ENCODE data around the gene STIM1.

STIM1 gene

DNA sequence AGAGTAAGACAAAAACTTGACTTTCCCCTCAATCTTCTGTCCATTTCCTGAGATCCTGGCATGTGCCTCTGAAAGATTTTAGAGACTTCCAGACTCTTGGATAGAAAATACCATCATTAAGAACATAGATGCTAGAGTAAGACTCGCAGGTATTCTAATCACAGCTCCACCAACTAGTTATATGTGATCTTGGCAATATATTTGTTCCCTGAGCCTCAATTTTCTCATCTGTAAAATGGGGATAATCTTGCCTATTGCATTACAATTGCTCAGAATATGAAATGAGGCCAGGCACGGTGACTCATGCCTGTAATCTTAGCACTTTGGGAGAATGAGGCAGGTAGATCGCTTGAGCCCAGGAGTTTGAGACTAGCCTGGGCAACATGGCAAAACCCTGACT, 25.4 kb upstream of the STIM1 start:
- in situ Hi-C loops (cut with HindIII; ENCODE audit: low sequenced_read_pairs) = loop anchor here (5.0 kb wide), 1 partner anchor 72 kb away; no protein-coding TSS in a partner anchor

DNA sequence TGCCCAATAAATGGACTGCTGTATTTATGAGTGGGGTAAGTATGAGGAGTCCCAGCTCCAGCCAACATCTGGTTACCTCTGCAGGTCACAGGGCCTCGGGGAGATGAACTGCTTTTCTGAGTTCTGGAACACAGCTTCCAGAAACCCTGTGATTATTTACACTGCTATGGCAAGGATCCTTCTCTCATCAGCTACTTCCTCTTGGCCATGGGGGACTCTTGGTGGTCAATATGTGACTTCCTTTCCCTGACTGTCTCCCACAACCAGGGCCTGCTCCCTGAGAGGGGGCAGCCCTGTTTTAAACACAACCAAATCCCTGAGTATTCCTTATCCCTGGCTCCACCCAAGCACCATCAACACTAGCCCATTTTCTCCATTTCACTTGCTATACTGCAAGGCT, 24.7 kb upstream of the STIM1 start:
- in situ Hi-C loops (cut with HindIII; ENCODE audit: low sequenced_read_pairs) = loop anchor here (5.0 kb wide), 1 partner anchor 72 kb away; no protein-coding TSS in a partner anchor

DNA sequence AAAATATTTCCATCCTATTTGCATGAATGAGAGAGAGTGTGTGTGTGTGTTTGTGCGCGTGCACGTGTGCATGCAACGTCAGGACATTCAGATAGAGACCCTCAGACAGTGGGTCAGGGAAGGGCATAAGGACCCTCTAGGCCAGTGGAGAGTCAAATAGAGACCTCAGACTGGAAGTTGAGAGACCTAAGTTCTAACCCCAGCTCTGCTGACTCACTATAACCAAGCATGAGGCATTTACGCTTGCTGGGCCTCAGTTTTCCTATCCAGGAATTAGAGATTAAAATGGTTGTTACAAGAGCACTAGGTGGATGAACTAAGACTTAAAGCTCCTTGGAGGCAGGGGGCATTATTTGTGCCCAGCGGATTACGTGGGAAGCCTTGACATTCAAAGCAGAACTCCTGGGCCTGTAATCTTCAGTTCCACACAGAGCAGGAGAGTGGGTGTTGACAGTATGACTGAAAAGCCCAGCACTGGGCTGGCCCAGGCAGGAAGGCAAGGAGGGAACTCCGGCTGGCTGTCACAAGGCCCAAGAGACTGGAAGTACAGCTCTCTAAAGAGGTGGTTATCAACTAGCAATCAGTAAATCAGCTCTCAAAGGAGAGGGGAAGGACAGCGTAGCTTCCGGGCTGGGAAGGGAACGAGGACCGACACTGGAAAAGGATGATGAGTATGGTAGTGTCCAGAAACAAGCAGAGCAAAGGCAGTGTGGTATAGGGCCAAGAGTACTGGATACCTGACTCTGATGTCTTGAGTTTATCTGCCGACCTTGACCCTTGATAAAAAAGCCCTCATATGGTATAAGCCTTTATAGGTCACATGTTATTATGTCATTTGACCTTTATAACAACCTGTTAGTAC, 23.9 kb upstream of the STIM1 start:
- in situ Hi-C loops (cut with HindIII; ENCODE audit: low sequenced_read_pairs) = loop anchor here (5.0 kb wide), 1 partner anchor 71 kb away; no protein-coding TSS in a partner anchor

DNA sequence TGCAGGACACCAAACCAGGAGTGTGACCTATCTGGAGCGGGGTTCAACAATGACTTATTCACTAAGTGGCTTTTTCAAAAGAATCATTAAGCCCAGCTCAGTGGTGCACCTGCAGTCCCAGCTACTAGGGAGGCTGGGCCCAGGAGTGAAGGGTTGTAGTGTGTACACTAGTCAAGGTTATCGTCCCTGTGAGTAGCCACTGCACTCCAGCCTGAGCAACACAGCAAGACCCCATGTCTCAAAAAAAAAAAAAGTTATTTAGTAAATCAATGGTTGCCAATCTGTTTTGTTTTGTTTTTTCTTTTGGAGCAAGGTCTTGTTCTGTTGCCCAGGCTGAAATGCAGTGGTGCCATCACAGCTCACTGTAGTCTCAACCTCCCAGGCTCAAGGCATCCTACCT, 22.6 kb upstream of the STIM1 start:
- in situ Hi-C loops (cut with HindIII; ENCODE audit: low sequenced_read_pairs) = loop anchor here (5.0 kb wide), 1 partner anchor 69 kb away; no protein-coding TSS in a partner anchor

DNA sequence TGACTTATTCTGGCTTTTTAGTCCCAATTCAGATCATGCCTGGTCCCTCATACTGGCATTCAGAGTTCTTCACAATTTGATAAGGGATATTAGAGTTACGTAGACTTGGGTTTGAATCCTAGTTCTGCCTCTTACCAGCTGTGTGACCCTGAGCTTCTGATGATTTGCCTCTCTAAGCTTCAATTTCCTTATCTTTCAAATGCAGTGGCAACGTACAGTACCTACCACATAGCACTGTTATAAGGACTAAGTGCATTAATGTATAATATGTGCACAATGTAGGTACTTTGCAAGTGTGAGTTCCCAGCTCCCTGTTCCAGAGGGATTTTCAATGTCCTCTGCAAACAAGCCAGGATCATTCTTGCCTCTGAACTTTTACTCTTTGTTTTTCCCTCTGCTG, 22.0 kb upstream of the STIM1 start:
- in situ Hi-C loops (cut with HindIII; ENCODE audit: low sequenced_read_pairs) = loop anchor here (5.0 kb wide), 1 partner anchor 69 kb away; no protein-coding TSS in a partner anchor

DNA sequence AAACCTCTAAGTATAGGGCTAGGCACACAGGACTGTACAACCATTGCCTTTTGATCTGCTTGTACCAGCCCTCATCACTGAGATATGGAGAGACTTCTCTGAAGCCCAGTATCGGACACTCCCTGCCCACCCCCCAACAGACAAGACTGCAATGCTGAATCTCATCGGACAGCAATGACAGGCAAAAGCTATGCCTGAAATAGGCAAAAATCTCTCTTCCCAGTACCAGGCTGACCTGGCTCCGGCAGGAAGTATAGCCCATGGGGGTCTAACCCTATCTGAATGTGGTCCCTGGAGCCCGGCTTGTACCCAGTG, 21.2 kb upstream of the STIM1 start:
- in situ Hi-C loops (cut with HindIII; ENCODE audit: low sequenced_read_pairs) = loop anchor here (5.0 kb wide), 1 partner anchor 68 kb away; no protein-coding TSS in a partner anchor

DNA sequence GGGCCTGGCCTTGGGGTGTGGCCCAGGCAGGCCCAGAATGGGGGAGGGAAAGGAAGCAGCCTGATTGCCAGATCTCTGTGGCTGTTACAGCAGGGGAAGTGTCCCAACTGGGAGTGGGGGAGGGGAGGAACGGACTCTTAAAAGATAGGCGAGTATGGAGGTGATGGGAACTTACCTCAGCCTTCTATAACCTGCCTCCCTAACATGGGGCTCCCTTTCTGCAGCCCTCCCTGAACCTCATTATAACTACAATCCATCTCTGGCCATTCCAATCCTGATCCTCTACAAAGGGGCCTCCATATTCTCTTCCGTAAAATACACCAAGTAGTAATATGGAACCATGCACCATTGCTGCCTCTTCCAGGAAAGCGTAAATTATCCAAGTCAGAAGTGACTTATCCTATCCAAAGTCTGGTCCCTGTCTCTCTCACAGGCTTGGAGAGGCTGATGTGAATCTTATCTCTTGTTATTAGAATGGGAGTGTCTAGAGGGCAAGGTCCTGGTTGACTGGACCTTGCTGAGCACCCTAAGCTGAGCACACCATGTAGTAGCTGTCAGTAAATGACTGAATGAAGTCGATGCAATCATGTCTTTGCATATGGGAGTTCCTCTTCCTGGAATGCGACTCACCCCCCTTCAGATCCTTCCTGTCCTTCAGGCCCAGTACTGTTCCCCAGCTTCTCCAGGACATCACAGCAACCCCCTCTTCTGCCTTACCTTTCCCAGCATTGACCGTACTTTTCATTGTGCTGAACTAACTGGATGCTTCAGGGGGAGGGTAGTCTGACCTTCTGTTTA, 20.6 kb upstream of the STIM1 start:
- in situ Hi-C loops (cut with HindIII; ENCODE audit: low sequenced_read_pairs) = loop anchor here (5.0 kb wide), 1 partner anchor 67 kb away; no protein-coding TSS in a partner anchor

DNA sequence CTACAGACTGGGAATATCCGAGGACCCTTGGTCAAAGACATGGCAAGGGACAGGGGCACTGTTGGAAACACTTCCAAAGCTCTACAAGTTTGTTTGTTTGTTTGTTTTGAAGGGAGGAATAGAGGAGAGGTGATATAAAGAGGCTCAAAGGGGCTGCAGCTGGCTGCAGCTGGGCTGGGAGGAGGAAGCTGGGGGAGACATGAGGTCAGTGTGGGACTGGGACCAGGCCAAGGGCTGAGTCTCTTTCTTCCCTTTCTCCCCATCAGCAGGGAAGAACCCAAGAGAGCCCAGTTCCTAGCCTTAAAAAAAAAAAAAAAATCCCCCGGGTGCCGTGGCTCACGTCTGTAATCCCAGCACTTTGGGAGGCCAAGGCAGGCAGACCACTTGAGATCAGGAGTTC, 19.7 kb upstream of the STIM1 start:
- in situ Hi-C loops (cut with HindIII; ENCODE audit: low sequenced_read_pairs) = no loop called here

DNA sequence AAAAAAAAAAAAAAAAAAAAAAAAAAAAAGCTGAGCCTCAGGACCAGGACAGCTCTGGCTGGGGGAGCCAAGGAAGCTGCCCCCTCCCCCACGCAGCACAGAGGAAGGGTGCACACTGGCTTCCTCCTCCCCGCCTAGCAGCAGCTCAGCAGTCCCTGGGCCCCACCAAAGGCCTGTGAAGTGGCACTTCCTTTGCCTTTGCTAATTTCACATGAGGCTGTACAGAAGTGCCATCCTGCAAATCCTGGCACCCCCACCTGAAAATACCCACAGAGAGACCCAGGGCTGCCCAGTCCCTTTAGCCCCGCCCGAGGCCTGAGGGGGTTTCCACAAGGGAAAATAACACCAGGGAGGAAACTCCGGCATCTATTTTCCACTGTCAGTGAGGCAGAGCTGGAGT, 18.6 kb upstream of the STIM1 start:
- in situ Hi-C loops (cut with HindIII; ENCODE audit: low sequenced_read_pairs) = no loop called here

DNA sequence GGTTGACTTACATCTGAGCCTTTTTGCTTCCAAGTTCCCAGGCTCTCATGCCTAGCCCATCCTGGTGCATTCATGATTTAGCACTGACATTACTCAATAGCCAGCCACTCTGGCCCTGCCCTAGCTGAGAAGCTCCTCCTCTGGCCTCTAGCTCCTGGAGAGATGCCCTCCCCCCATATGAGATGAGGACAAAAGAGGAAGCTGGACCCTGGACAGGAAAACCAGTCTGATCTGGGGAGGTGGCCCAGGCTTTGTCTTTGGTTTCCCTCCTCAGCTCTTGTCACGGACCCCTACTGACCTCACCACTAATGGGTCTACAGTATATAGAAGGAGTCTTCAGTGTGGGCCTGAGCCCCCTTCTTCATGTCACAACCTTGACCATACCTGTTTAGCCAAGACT, 17.7 kb upstream of the STIM1 start:
- in situ Hi-C loops (cut with HindIII; ENCODE audit: low sequenced_read_pairs) = no loop called here

DNA sequence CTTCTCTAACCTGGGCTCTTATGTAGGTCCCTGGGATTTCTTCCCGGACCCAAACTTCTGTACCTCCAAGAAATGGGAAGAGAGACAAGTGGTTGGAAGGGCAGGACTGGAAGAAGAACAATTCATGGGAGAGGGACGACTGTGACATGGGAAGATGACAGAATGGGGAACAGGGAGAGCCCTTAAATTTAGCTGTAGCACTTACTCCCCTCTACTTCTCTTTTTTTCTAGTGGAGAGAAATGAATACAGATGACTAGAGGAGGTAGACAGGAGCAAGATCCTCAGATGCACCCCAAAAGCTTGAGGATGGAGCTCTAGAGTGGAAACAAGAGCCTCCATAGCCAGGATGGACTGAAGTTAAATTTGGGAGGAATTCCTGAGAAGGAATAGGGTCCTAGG, 17.0 kb upstream of the STIM1 start:
- in situ Hi-C loops (cut with HindIII; ENCODE audit: low sequenced_read_pairs) = no loop called here

DNA sequence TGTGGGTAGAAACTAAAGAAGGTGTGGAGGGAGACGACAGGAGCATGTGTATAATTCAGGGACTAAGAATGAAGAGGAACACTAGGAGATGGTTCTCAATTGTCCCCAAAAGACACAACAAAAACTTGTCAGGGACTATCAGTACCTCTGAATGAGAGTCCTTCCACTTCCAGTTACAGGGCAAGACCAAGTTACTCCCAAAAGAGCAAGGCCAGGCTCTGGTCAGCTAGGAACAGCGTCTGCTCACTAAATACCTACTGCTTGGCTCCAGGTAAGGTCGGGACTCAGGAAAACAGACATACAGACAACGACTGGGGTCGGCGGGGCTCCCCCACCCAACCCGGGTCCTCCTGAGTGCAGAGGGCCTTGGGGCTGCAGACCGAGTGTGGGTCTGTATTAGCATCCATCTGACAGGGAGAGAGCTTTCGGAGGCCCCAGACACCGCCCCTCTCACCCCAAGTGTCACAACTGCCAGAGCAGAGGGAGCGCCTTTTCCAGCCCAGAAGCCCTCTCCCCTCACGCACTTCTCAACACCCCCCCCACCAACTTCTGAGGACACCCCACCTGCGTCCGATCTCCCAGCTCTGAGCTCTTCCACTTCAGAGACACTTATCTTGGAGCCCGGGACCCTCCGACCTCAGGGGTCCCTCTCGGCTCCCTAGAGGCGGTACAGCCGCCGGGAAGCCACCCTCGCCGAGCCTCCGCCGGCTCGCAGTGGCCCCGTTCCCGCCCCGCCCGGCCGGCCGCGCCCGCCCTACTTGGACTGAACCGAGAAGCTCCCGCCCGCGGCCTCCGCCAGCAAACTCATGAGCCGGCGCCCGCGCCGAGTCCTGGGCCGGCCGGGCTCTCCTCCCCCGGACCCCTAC, 15.2 kb upstream of the STIM1 start:
- in situ Hi-C loops (cut with HindIII; ENCODE audit: low sequenced_read_pairs) = no loop called here

DNA sequence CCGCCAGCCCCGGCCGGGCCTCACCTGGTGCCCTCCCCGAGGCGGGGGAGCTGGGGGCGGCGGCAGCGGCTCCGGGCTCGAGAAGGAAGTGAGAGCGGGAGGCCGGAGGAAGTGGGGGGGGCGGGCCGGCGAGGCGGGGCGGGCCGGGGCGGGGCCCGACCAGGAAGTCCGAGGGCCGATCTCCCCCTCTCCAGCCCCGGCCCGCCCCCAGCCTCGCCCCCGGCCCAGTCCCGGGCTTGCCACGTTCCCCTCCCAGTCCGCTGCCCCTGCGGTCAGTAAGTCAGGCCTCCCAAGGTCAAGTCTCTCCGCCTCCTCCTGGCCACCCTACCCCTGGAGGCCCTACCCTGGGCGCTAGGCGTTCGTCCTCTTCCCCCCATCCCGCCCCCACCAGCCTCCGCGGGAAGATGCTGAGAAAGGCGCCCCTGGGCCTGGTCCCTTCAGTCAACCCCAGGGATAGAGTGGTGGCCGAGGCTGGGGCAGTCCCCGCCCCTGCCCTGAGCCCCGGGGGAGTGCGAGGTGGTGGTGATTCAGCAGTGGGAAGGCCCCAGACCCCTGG, 14.5 kb upstream of the STIM1 start, which contains the start of gene RHOG:
RHOG (minus strand) TSS at position 90 of the 556 bp plus-strand sequence. CDS start 12,821 bp downstream, outside the sequence.
- in situ Hi-C loops (cut with HindIII; ENCODE audit: low sequenced_read_pairs) = no loop called here

DNA sequence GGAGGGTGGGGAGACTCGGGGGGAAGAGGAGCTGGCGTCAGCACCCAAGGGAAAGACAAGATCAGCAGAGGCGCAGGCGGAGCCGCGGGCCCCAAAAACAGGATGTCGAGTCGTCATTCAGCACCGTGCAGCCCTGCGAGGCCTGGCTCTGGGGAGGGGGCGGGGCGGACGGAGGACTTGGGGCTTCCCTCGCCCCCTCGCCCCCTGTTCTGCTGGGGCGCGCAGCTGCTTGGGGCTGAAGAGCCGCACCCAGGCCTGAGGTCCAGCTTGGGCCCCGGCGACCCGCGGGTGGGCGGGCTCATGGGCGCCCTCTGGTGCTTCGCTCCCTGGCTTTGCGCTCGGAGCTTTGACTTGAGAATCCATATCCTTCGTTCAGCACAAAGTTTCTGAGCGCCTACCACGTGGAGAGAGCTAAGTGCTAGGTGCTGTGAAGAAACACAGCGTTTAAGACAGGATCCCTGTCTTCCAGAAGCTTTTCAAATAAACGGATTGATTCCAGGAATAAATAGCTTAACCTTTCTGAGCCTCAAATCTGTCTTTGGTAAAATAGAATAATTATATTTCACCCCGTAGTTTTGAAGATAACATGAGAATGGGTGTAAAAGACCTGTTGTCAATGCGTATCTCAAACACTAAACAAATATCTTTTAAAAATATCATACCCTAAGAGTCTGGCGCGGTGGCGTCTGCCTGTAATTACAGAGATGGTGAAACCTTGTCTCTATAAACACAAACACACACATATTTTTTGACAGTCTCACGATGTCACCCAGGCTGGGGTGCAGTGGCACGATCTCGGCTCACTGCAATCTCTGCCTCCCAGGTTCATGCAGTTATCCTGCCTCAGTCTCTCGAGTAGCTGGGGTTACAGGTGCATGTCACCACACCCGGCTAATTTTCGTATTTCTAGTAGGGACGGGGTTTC, 13.8 kb upstream of the STIM1 start:
- in situ Hi-C loops (cut with HindIII; ENCODE audit: low sequenced_read_pairs) = no loop called here

DNA sequence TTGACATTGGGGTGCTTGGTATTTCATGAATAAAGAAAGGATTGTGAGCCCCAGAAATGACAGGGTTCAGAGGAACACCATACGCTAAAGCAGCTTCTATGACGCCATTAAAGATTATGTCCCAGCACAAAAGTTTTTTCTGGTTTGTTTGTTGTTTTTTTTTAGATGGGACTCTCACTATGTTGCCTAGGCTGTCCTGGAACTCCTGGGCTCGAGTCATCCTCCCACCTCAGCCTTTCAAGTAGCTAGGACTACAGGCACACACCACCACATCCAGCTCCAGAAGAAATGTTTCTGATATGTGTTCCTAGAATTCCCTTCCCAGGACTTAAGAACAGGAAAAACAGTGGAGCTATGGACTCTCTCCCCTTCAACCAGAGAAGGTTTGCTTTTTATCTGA, 12.1 kb upstream of the STIM1 start:
- in situ Hi-C loops (cut with HindIII; ENCODE audit: low sequenced_read_pairs) = no loop called here

DNA sequence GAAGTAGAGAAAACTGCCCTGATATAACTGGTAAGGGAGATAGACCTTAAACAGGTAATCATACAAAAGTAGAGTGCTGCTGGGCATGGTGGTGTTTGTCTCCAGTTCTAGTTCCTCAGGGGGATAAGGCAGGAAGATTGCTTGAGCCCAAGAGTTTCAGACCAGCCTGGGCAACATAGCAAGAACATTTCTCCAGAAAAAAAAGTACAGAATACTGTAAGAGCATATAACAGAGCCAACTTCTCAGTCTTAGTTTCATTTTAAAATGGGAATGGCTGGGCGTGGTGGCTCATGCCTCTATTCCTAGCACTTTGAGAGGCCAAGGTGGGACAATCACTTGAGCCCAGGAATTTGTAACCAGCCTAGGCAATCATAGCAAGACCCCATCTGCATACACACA, 10.2 kb upstream of the STIM1 start:
- in situ Hi-C loops (cut with HindIII; ENCODE audit: low sequenced_read_pairs) = no loop called here

DNA sequence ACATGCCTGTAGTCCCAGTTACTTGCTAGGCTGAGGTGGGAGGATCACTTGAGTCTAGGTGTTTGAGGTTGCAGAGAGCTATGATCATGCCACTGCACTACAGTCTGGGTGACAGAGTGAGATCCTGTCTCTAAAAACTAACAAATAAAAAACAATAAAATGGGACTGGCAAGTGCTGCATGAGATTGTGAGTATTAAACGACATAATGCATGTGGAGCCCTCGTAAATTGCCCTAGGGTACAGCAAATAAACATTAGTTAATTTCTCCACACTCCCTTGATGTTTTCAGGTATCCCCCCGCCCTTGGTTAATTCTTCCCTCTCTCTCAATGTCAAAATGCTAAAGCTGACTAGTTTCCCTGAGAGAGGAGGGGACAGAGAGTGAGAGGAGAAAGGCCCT, 9.8 kb upstream of the STIM1 start:
- in situ Hi-C loops (cut with HindIII; ENCODE audit: low sequenced_read_pairs) = no loop called here

DNA sequence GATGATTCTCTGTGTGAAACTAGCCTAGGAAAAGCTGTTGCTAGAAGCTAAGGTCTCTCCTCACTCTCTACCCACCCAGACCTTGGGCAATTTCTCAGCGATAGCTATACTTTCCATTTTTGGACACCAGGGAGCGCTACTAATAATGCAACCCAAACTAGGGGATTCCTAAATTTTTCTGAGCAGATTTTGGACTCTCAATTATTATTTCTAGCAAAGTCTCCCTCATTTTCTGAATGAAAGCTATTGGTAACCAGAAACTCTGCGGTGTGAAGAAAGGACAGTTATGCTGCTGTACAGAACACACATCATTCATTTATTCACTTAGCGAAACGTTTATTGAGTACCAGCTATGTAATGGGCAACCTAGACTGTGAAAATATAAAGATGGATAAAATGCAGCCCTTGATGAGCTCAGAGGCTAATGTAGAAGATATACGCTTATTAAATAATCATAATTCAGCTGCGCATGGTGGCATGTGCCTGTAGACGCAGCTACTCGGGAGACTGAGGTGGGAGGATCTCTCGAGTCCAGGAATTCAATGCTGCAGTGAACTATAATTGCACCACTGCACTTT, 6.1 kb upstream of the STIM1 start:
- in situ Hi-C loops (cut with HindIII; ENCODE audit: low sequenced_read_pairs) = no loop called here

DNA sequence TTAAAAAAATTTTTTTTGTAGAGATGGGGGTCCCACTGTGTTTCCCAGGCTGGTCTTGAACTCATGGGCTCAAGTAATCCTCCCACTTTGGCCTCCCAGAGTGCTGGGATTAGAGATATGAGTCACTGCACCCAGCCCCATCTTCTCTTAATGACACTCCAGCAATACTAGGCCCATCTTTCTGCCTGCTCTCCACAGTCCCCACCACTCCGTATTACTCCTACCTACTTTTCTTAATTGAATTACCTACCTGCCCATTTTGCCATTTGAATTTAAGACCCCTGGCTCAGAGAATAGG, 2.0 kb upstream of the STIM1 start:
- in situ Hi-C loops (cut with HindIII; ENCODE audit: low sequenced_read_pairs) = loop anchor here (5.0 kb wide), 1 partner anchor 219 kb away; no protein-coding TSS in a partner anchor
